HCT116 (cell line): ENCODE results near the gene CRYGD. TPM values are rescaled to one million over a fixed set of nuclear protein-coding genes. Genes with fewer than 3 reads are reported as not detected.

Experiments used
- ATAC-seq: fragments of 200-7000 bp; cut with Tn5 transposase; 2 replicates; pipeline ENCODE4 v1.9.1; 2020; ENCODE audit warnings: mild to moderate bottlenecking, moderate library complexity
- BruUV-seq: library from RNA; stranded (reverse); fragments of 400-500 nt; replicated peaks from 2 replicates; lab custom pipeline; 2021; lab: Mats Ljungman, UMichigan
- CTCF ChIA-PET: fragments of 300-600 bp; sonication (Branson Sonifier 250); formaldehyde crosslinking; loops from one replicate; lab custom pipeline; 2021; ENCODE audit warnings: antibody characterized with exemption; lab: Charles Lee
- POLR2A ChIA-PET: fragments of 300-600, 350-600 bp; sonication (Branson Sonifier 250); formaldehyde crosslinking; loops from one replicate; lab custom pipeline; 2021; ENCODE audit warnings: antibody characterized with exemption; lab: Charles Lee
- RAD21 ChIA-PET, 2 experiments: fragments of 300-600 bp; sonication (Branson Sonifier 250); formaldehyde crosslinking; loops; one replicate each; lab custom pipeline; 2023; ENCODE audit warnings: low total read pairs in 2 of 2; ENCODE audit not compliant: uncharacterized antibody in 2 of 2, unreplicated experiment in 2 of 2, low non-redundant PET in 1 of 2; lab: Charles Lee
- DNase-seq: peaks from one replicate; pipeline ENCODE4 v3.0.0-alpha.2; 2010; ENCODE audit warnings: low read depth, low spot score
- H2AFZ ChIP-seq: fragments of 200-600 bp; shearing (Covaris generic), sonication (generic); 2 replicates; pipeline ENCODE4 v1.6.1; 2017; ENCODE audit warnings: low read depth, mixed run types, mixed read lengths, antibody characterized with exemption, low read length; ENCODE audit not compliant: poor library complexity, severe bottlenecking
- H3K27ac ChIP-seq: 2 replicates; pipeline ENCODE4 v1.5.1; 2012; ENCODE audit warnings: low read depth, low read length
- H3K27me3 ChIP-seq: fragments of 200-600 bp; sonication (generic); 2 replicates; pipeline ENCODE4 v1.6.1; 2016; ENCODE audit warnings: mixed run types, low read length, mixed read lengths; ENCODE audit not compliant: insufficient read depth
- H3K36me3 ChIP-seq, 2 experiments: fragments of 200-500 bp in 1 of 2; fragments of 200-600 bp in 1 of 2; sonication (Bioruptor generic) in 1 of 2; sonication (generic) in 1 of 2; 2 replicates each; pipeline versions ENCODE4 v1.5.1 to v1.6.1; 2014 to 2016; ENCODE audit warnings: low read length in 2 of 2, inconsistent platforms in 1 of 2, mixed read lengths in 1 of 2, mixed run types in 1 of 2; ENCODE audit not compliant: insufficient read depth in 2 of 2, control insufficient read depth in 1 of 2
- H3K4me1 ChIP-seq, 2 experiments: fragments of 200-600 bp in 1 of 2; sonication (generic) in 1 of 2; 2 replicates each; pipeline versions ENCODE4 v1.5.1 to v1.6.1; 2012 to 2017; ENCODE audit warnings: low read length in 2 of 2, inconsistent platforms in 1 of 2, mild to moderate bottlenecking in 1 of 2, mixed read lengths in 1 of 2, mixed run types in 1 of 2, moderate library complexity in 1 of 2; ENCODE audit not compliant: insufficient read depth in 2 of 2, control insufficient read depth in 1 of 2
- H3K4me2 ChIP-seq: fragments of 200-600 bp; sonication (generic); 2 replicates; pipeline ENCODE4 v1.6.1; 2017; ENCODE audit warnings: mixed run types, low read length, mixed read lengths
- H3K4me3 ChIP-seq, 2 experiments: fragments of 200-600 bp in 1 of 2; sonication (generic) in 1 of 2; replicated peaks in 1 of 2; 2 replicates each; pipeline ENCODE4 v1.5.1; 2011 to 2016; ENCODE audit warnings: low read length in 2 of 2, control low read depth in 1 of 2, low read depth in 1 of 2, mild to moderate bottlenecking in 1 of 2, mixed read lengths in 1 of 2, mixed run types in 1 of 2
- H3K79me2 ChIP-seq: fragments of 200-600 bp; sonication (generic); 2 replicates; pipeline ENCODE4 v1.6.1; 2017; ENCODE audit warnings: mild to moderate bottlenecking, mixed run types, low read length, moderate library complexity, mixed read lengths; ENCODE audit not compliant: insufficient read depth
- H3K9ac ChIP-seq: fragments of 200-600 bp; sonication (generic); 2 replicates; pipeline ENCODE4 v1.6.1; 2016; ENCODE audit warnings: low read length, mixed read lengths
- H3K9me2 ChIP-seq: fragments of 200-600 bp; sonication (generic), shearing (Covaris generic); 2 replicates; pipeline ENCODE4 v1.6.1; 2017; ENCODE audit warnings: mixed run types, mild to moderate bottlenecking, moderate library complexity; ENCODE audit not compliant: insufficient read depth
- H3K9me3 ChIP-seq, 2 experiments: fragments of 200-500 bp in 1 of 2; fragments of 200-600 bp in 1 of 2; sonication (Bioruptor generic) in 1 of 2; sonication (generic) in 1 of 2; 2 replicates each; pipeline ENCODE4 v1.6.1; 2014 to 2017; ENCODE audit warnings: low read length in 2 of 2, mixed read lengths in 2 of 2, inconsistent platforms in 1 of 2, low read depth in 1 of 2, mild to moderate bottlenecking in 1 of 2, mixed run types in 1 of 2, moderate library complexity in 1 of 2; ENCODE audit not compliant: control insufficient read depth in 1 of 2, insufficient read depth in 1 of 2
- H4K20me1 ChIP-seq: fragments of 200-600 bp; sonication (generic), shearing (Covaris generic); 2 replicates; pipeline ENCODE4 v1.6.1; 2017; ENCODE audit warnings: mixed run types, mild to moderate bottlenecking, moderate library complexity; ENCODE audit not compliant: insufficient read depth
- ATF3 ChIP-seq: IDR thresholded peaks from 2 replicates; pipeline ENCODE4 v1.6.1; 2012
- CBX3 ChIP-seq: IDR thresholded peaks from 2 replicates; pipeline ENCODE4 v1.6.1; 2012; ENCODE audit warnings: low read depth
- CEBPB ChIP-seq: IDR thresholded peaks from 2 replicates; pipeline ENCODE4 v1.6.1; 2012; ENCODE audit warnings: low read depth
- CTCF ChIP-seq, 3 experiments: fragments of 200-600 bp in 1 of 3; sonication (generic) in 1 of 3; IDR thresholded peaks in 2 of 3; conservative IDR thresholded peaks in 1 of 3; 2 replicates each; pipeline ENCODE4 v1.5.1; 2012 to 2017; ENCODE audit warnings: low read depth in 2 of 3, low read length in 2 of 3, antibody characterized with exemption in 1 of 3, borderline replicate concordance in 1 of 3, control low read depth in 1 of 3, mild to moderate bottlenecking in 1 of 3, mixed read lengths in 1 of 3, mixed run types in 1 of 3, moderate library complexity in 1 of 3; ENCODE audit not compliant: insufficient read depth in 1 of 3
- EZH2phosphoT487 ChIP-seq: fragments of 200-600 bp; IDR thresholded peaks from 2 replicates; pipeline ENCODE4 v1.6.1; 2018; ENCODE audit warnings: antibody characterized with exemption, borderline replicate concordance
- FOSL1 ChIP-seq: IDR thresholded peaks from 2 replicates; pipeline ENCODE4 v1.6.1; 2012; ENCODE audit warnings: low read depth
- JUND ChIP-seq: IDR thresholded peaks from 2 replicates; pipeline ENCODE4 v1.6.1; 2012
- RAD21 ChIP-seq: IDR thresholded peaks from 2 replicates; pipeline ENCODE4 v1.6.1; 2012; ENCODE audit warnings: low read depth, mild to moderate bottlenecking
- REST ChIP-seq: IDR thresholded peaks from 2 replicates; pipeline ENCODE4 v1.6.1; 2012; ENCODE audit warnings: low read depth
- SIN3A ChIP-seq: IDR thresholded peaks from 2 replicates; pipeline ENCODE4 v1.6.1; 2012; ENCODE audit warnings: low read depth
- SRF ChIP-seq: IDR thresholded peaks from 2 replicates; pipeline ENCODE4 v1.6.1; 2012; ENCODE audit warnings: low read depth
- TCF7L2 ChIP-seq: IDR thresholded peaks from 2 replicates; pipeline ENCODE4 v1.7.0; 2011; ENCODE audit warnings: borderline replicate concordance, inconsistent platforms; ENCODE audit not compliant: insufficient read depth, insufficient read length; ENCODE audit errors: extremely low read depth
- YY1 ChIP-seq: IDR thresholded peaks from 2 replicates; pipeline ENCODE4 v1.6.1; 2011; ENCODE audit warnings: low read length, low read depth, moderate library complexity, mild to moderate bottlenecking; ENCODE audit not compliant: insufficient replicate concordance; ENCODE audit errors: extremely low read depth
- ZBTB33 ChIP-seq: IDR thresholded peaks from 2 replicates; pipeline ENCODE4 v1.6.1; 2011; ENCODE audit warnings: mild to moderate bottlenecking, low read length, moderate library complexity; ENCODE audit not compliant: insufficient replicate concordance; ENCODE audit errors: extremely low read depth
- ZFX ChIP-seq: fragments of 450-650 bp; IDR thresholded peaks from 2 replicates; pipeline ENCODE4 v1.6.1; 2017
- ZNF274 ChIP-seq: fragments of 200-500 bp; sonication (Bioruptor generic); IDR thresholded peaks from 2 replicates; pipeline ENCODE4 v1.6.1; 2014; ENCODE audit warnings: mild to moderate bottlenecking, low read depth, low read length, inconsistent platforms
- intact Hi-C: fragments of 100-400 bp; cut with micrococcal nuclease; formaldehyde crosslinking; loops from 2 replicates; pipeline ENCODE4 v1.10.0; 2022
- total RNA-seq: library from RNA; stranded (reverse); gene quantifications from one replicate; pipeline ENCODE4 v1.2.1, GENCODE V29; 2021; ENCODE audit not compliant: unreplicated experiment

The CRYGD gene
- total RNA-seq, 1 experiment from 2014 or later: not detected

- BruUV-seq: no TSS peak
Measured at GRCh38 chr2:208136716-208137094, 12.4 kb upstream of the CRYGD start.

More at GRCh38 chr2:208136716-208137094, 12.4 kb upstream of the CRYGD start:
- Histone ChIP-seq H3K27me3 (no peaks in the 10 kb centered on the region), H3K4me1 (no peaks in the 10 kb centered on the region), H3K9me3 (no peaks in the 10 kb centered on the region), H3K27ac (no peak overlapping the region), H4K20me1 (no peaks in the 10 kb centered on the region), H3K9ac (no peak overlapping the region), H3K4me3 (no peak overlapping the region), H3K4me2 (no peak overlapping the region), H3K79me2 (no peaks in the 10 kb centered on the region), H3K36me3 (no peaks in the 10 kb centered on the region), H3K9me2 (no peaks in the 10 kb centered on the region), H2AFZ (no peak overlapping the region)
- no peak for ATAC-seq
- CTCF ChIA-PET: no interaction called here
- TF ChIP-seq ZFX (no peak), CTCF (IDR thresholded peaks at IDR 0.05 in 2 of 3, conservative IDR thresholded peaks at IDR 0.05 in 1 of 3; ENCODE audit: borderline replicate concordance in 1 of 3, insufficient read depth in 1 of 3, low read depth in 2 of 3, low read length in 2 of 3) (no peak), YY1 (no peak), SIN3A (no peak), CBX3 (no peak), ZNF274 (no peak), TCF7L2 (no peak), RAD21 (no peak), JUND (no peak), ATF3 (no peak), CEBPB (no peak), EZH2phosphoT487 (no peak), FOSL1 (no peak), REST (no peak), ZBTB33 (no peak), SRF (no peak)
- DNase-seq: no peak
- RAD21 ChIA-PET: no interaction called here
- POLR2A ChIA-PET: no interaction called here
- intact Hi-C loops: no loop called here
